Measurements from ENCODE around the gene RAB22A.
"Not testable (repeated sequence)": the region's sequence is repeated elsewhere in the genome, so short reads cannot be mapped to it uniquely, and the experiment has no call there.

The RAB22A gene

GRCh38 chr20:58330687-58331086 lies 21.2 kb downstream of the RAB22A start:
- no peak overlapping the region for H3K4me3 ChIP-seq (ENCODE audit: low read length)
- no peak for DNase-seq (ENCODE audit: low read depth, low spot score)

- no peak overlapping the region for H3K4me3 ChIP-seq (ENCODE audit: low read length)
- no peak for DNase-seq (ENCODE audit: low read depth, low spot score)
Observed at GRCh38 chr20:58331961-58332551, 22.5 kb downstream of the RAB22A start.

- H3K4me3 ChIP-seq (ENCODE audit: low read length), result no peak overlapping the region
- no peak for DNase-seq (ENCODE audit: low read depth, low spot score)
Observed at GRCh38 chr20:58339741-58340140, 30.2 kb downstream of the RAB22A start.

- no peak for DNase-seq (ENCODE audit: low read depth, low spot score)
- H3K4me3 ChIP-seq (ENCODE audit: low read length), result no peak overlapping the region
Observed at GRCh38 chr20:58340151-58340550, 30.6 kb downstream of the RAB22A start.

- DNase-seq (ENCODE audit: low read depth, low spot score), result no peak
Observed at GRCh38 chr20:58340853-58341252, 31.3 kb downstream of the RAB22A start.

GRCh38 chr20:58342104-58342945 lies 32.8 kb downstream of the RAB22A start:
- no peak for DNase-seq (ENCODE audit: low read depth, low spot score)
- no peak overlapping the region for H3K4me3 ChIP-seq (ENCODE audit: low read length)

More at GRCh38 chr20:58340853-58341252, 31.3 kb downstream of the RAB22A start:
- no peak overlapping the region for H3K4me3 ChIP-seq (ENCODE audit: low read length)

GRCh38 chr20:58344741-58345140 lies 35.2 kb downstream of the RAB22A start:
- DNase-seq (ENCODE audit: low read depth, low spot score), result no peak
- no peak overlapping the region for H3K4me3 ChIP-seq (ENCODE audit: low read length)

GRCh38 chr20:58349570-58349969 lies 40.1 kb downstream of the RAB22A start:
- no peak for DNase-seq (ENCODE audit: low read depth, low spot score)
- no peak overlapping the region for H3K4me3 ChIP-seq (ENCODE audit: low read length)

- no peak overlapping the region for H3K4me3 ChIP-seq (ENCODE audit: low read length)
- no peak for DNase-seq (ENCODE audit: low read depth, low spot score)
Observed at GRCh38 chr20:58352468-58352867, 43.0 kb downstream of the RAB22A start.

GRCh38 chr20:58359441-58359840 lies 49.9 kb downstream of the RAB22A start:
- DNase-seq (ENCODE audit: low read depth, low spot score), result no peak
- H3K4me3 ChIP-seq (ENCODE audit: low read length), result no peak overlapping the region

GRCh38 chr20:58360936-58361335 lies 51.4 kb downstream of the RAB22A start:
- no peak for DNase-seq (ENCODE audit: low read depth, low spot score)
- no peak overlapping the region for H3K4me3 ChIP-seq (ENCODE audit: low read length)

GRCh38 chr20:58361481-58362205 lies 52.1 kb downstream of the RAB22A start:
- H3K4me3 ChIP-seq (ENCODE audit: low read length), result no peak overlapping the region
- no peak for DNase-seq (ENCODE audit: low read depth, low spot score)

- no peak for DNase-seq (ENCODE audit: low read depth, low spot score)
- no peak overlapping the region for H3K4me3 ChIP-seq (ENCODE audit: low read length)
Observed at GRCh38 chr20:58362206-58362516, 52.6 kb downstream of the RAB22A start.

GRCh38 chr20:58362970-58363369 lies 53.5 kb downstream of the RAB22A start:
- DNase-seq (ENCODE audit: low read depth, low spot score), result no peak
- H3K4me3 ChIP-seq (ENCODE audit: low read length), result no peak overlapping the region

- no peak for DNase-seq (ENCODE audit: low read depth, low spot score)
- H3K4me3 ChIP-seq (ENCODE audit: low read length), result no peak overlapping the region
Observed at GRCh38 chr20:58366866-58367265, 57.4 kb downstream of the RAB22A start.

- no peak overlapping the region for H3K4me3 ChIP-seq (ENCODE audit: low read length)
- DNase-seq (ENCODE audit: low read depth, low spot score), result no peak
Observed at GRCh38 chr20:58372806-58373205, 63.3 kb downstream of the RAB22A start.

GRCh38 chr20:58373296-58373695 lies 63.8 kb downstream of the RAB22A start:
- DNase-seq (ENCODE audit: low read depth, low spot score); H3K4me3 ChIP-seq (ENCODE audit: low read length): not testable (repeated sequence)

- no peak for DNase-seq (ENCODE audit: low read depth, low spot score)
- H3K4me3 ChIP-seq (ENCODE audit: low read length), result no peak overlapping the region
Observed at GRCh38 chr20:58374027-58374850, 64.7 kb downstream of the RAB22A start.
